Activated T-helper 1 cell treated with anti-CD3 and anti-CD28 coated beads, Interleukin-2, amount 50 U/mL, for 16 hours (primary cell): ENCODE measurements around the gene HDHD3.

Source experiments
- DNase-seq, 2 donors: peaks; one replicate each; pipeline ENCODE4 v3.0.0-alpha.2; 2020; ENCODE audit warnings: low read depth in 1 of 2, low spot score in 1 of 2

The HDHD3 gene

GRCh38 chr9:113337714-113338113, 39.1 kb downstream of the HDHD3 start:
- no peak for DNase-seq

DNA sequence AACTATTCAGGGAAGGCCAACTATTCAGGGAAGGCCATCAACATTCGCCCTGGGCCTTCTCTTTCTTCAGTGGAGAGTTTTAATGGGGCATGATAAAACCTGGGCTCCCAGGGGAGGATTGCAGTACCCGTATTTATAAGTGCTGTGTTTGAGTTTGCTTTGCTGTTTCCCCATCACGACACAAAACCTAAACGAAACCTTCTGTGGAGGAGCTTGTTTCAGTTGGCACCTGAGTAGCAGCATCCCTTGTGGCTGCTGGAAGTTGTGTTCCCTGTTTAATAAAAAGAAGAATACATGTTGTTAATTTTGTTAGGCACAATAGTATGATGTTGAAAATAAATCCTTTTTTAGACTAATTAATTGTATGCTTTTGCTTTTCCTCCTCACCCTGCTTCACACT, 45.0 kb downstream of the HDHD3 start:
- DNase-seq, result no peak

GRCh38 chr9:113328045-113328782, 48.6 kb downstream of the HDHD3 start:
- no peak for DNase-seq

DNA sequence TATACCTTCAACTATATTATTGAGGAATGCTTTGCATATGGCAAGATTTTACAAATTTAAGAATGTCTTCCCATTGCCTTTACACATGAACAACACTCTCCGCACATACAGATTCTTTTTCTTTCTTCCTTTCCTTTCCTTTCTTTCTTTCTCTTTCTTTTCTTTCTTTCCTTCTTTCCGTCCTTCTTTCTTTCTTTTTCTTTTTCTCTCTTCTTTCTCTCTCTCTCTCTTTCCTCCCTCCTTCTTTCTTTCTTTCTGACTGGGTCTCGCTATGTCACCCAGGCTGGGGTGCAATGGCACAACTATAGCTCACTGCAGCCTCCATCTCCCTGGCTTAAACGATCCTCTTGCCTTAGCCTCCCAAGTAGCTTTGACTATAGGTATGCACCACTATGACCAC, 50.6 kb downstream of the HDHD3 start:
- no peak for DNase-seq
